Small intestine (tissue), 7 donors: ENCODE measurements around the gene RGL4. TPM values are rescaled to one million over a fixed set of nuclear protein-coding genes. Genes with fewer than 3 reads are reported as not detected.
A peak's percentile ranks its signal among the peaks of the same experiment; 100 is the strongest.
"Not testable (repeated sequence)": the region's sequence is repeated elsewhere in the genome, so short reads cannot be mapped to it uniquely, and the experiment has no call there.

Source experiments
- DNase-seq, 2 donors: peaks; one replicate each; pipeline versions ENCODE4 v3.0.0 to v3.0.0-alpha.2; 2013
- FAIRE-seq: peaks from 2 replicates; lab custom pipeline; 2012; peaks lifted over from hg19 to GRCh38; lab: Jason Lieb, UNC
- H3K27ac ChIP-seq, 3 donors: one replicate each; pipeline ENCODE4 v1.5.1; 2013; ENCODE audit warnings: low read length in 2 of 3, mild to moderate bottlenecking in 2 of 3, control low read depth in 1 of 3, inconsistent platforms in 1 of 3, low read depth in 1 of 3, moderate library complexity in 1 of 3
- H3K27me3 ChIP-seq, 3 donors: one replicate each; pipeline ENCODE4 v1.6.1; 2013; ENCODE audit warnings: low read length in 3 of 3, inconsistent platforms in 1 of 3; ENCODE audit not compliant: control insufficient read depth in 3 of 3, insufficient read depth in 3 of 3
- H3K36me3 ChIP-seq, 3 donors: one replicate each; pipeline ENCODE4 v1.6.1; 2013; ENCODE audit warnings: low read length in 3 of 3, inconsistent platforms in 1 of 3, low read depth in 1 of 3, mild to moderate bottlenecking in 1 of 3, moderate library complexity in 1 of 3; ENCODE audit not compliant: control insufficient read depth in 3 of 3, insufficient read depth in 2 of 3
- H3K4me1 ChIP-seq, 3 donors: one replicate each; pipeline ENCODE4 v1.6.1; 2013; ENCODE audit warnings: low read length in 2 of 3, inconsistent platforms in 1 of 3, low read depth in 1 of 3, mild to moderate bottlenecking in 1 of 3, moderate library complexity in 1 of 3; ENCODE audit not compliant: control insufficient read depth in 3 of 3, insufficient read depth in 2 of 3
- H3K4me3 ChIP-seq, 3 donors: one replicate each; pipeline ENCODE4 v1.5.1; 2013; ENCODE audit warnings: low read length in 3 of 3, control low read depth in 1 of 3, inconsistent platforms in 1 of 3, low read depth in 1 of 3, mild to moderate bottlenecking in 1 of 3, moderate library complexity in 1 of 3
- H3K9me3 ChIP-seq, 2 donors: one replicate each; pipeline ENCODE4 v1.6.1; 2013; ENCODE audit warnings: low read depth in 1 of 2, low read length in 1 of 2; ENCODE audit not compliant: control insufficient read depth in 2 of 2, insufficient read depth in 1 of 2
- WGBS, 3 donors: extraction: QIAGEN DNeasy Blood & Tissue Kit; methylation state at CpG; one replicate each; pipeline ENCODE4 v1.1.7; 2013; 5-methylcytosine and 5-hydroxymethylcytosine counted together
- polyA plus RNA-seq, 4 donors: library from polyadenylated mRNA; stranded (reverse) in 3 of 4; unstranded in 1 of 4; fragments of 200-250 nt in 3 of 4; fragments of 120-200 nt in 1 of 4; gene quantifications; one replicate each; pipeline versions ENCODE4 v1.2.1 to v1.2.3, GENCODE V29; 2013
- donor health status: healthy with polysubstance abuse.
- donor health status: control.
- donor health status: control.
- donor health status: Bipolar disorder and iron deficiency.
- donor health status: healthy.

RGL4 gene
- polyA plus RNA-seq, 4 donors, result 0.60 to 3.8 (median 0.91) TPM

DNA sequence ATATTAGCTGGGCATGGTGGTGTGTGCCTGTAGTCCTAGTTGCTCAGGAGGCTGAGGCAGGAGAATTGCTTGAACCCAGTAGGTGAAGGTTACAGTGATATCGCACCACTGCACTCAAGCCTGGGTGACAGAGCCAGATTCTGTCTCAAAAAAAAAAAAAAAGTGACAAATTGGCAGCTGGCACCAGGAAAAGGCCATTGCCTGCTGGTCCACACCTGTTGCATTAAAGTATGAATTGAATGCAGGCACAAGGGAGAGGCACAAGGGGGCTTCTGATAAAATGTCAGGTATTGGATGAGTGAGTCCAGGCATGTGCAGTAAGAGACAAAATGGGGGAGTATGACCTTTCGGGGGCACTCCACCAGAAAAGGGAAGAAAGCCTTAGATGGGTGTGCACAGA is 31.9 kb downstream of the RGL4 start:
- DNase-seq, result no peak
- Histone ChIP-seq H3K9me3 (no peaks in the 10 kb centered on the region), H3K36me3 (no peaks in the 10 kb centered on the region), H3K4me1 (no peaks in the 10 kb centered on the region), H3K4me3 (no peak overlapping the region), H3K27me3 (no peaks in the 10 kb centered on the region), H3K27ac (no peak overlapping the region)
- 60 to 79% (median 60%) methylated on average over 2 of the region's 2 CpGs for WGBS, 3 donors
- no peak for FAIRE-seq

DNA sequence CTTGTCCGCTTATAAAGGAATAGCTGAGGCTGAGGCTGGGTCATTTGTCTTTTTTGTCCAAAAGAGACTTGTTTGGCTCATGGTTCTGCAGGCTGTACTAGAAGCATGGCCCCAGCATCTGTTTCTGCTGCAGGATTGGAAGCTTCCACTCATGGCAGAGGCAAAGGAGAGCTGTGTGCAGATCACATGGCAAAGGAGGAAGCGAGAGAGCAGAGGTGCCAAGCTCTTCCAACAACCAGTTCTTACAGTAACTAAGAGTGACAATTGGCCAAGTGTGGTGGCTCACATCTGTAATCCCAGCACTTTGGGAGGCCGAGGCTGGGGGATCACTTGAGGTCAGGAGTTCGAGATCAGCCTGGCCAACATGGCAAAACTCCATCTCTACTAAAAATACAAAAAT is 37.3 kb downstream of the RGL4 start:
- not testable (repeated sequence) for H3K36me3 ChIP-seq, H3K9me3 ChIP-seq, FAIRE-seq, DNase-seq, H3K27me3 ChIP-seq, H3K4me1 ChIP-seq, H3K27ac ChIP-seq, H3K4me3 ChIP-seq
- WGBS, 3 donors, result 77 to 88% (median 84%) methylated on average over 4 of the region's 4 CpGs

DNA sequence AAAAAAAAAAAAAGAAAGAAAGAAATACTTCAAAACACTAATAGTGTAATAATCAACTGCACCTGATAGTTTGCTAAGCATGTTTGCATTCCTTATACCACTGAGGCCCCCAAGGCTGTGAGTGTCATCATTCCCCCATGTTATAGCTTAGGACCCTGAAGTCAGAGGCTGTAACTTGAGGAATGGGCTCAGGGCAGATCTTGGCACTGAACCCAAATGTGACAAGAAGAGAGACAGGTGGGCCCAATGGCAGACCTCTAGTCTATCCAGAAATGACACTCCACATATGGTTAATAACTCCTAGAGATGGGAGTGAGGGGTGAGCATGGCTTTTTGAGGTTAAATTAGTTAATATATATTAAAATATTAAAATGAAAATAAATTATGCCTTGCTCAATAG is 46.9 kb downstream of the RGL4 start:
- no peaks in the 10 kb centered on the region for H3K9me3 ChIP-seq
- no peaks in the 10 kb centered on the region for H3K4me1 ChIP-seq
- no peak for DNase-seq
- H3K27ac ChIP-seq, result no peak overlapping the region
- no peak for FAIRE-seq
- H3K27me3 ChIP-seq, result no peaks in the 10 kb centered on the region
- H3K36me3 ChIP-seq, result peaks cover 0 to 14% (median 0%) of the 10 kb centered on the region in 3 donors
- no peak overlapping the region for H3K4me3 ChIP-seq

DNA sequence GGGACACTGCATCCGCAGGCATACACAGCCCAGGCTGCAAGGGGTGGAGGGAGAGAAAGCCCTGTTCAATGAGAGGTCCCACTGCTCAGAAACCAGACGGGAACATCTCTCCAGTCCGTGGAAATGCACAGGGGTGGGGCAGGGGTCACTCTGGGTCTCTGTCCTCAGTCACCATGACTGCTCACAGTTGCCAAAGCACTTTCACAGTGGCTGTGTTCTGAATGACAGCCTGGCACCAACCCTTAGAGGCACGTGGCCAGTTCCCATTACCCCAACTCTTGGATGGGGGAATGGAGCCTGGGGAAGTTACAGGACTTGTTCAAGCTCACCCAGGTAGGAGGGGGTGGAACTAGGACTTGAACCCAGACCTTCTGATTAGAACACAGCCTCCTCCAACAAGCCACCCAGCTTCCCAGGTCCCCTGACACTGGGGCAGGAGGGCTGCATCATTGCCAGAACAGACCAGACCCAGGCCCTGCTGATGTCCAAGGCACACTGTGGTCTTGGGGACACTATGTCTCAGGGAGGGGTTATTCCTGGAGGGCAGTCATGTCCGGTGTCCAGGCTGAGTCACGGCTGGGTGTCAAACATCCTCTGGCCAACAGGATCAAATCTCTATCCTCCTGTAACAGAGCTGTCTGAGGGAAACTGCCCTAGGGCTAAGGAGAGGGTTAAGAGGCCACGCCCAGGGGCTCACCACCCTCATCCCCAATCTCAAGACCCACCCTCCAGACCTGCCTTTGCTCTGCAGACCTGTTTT is 51.9 kb downstream of the RGL4 start:
- H3K36me3 ChIP-seq, result peaks cover 0 to 35% (median 3%) of the 10 kb centered on the region in 3 donors
- DNase-seq, result no peak
- H3K4me3 ChIP-seq, result no peak overlapping the region
- no peaks in the 10 kb centered on the region for H3K9me3 ChIP-seq
- no peak for FAIRE-seq
- WGBS, 3 donors, result 73 to 89% (median 78%) methylated on average over 7 of the region's 7 CpGs
- peaks cover 0 to 6% (median 0%) of the 10 kb centered on the region in 3 donors for H3K4me1 ChIP-seq
- no peak overlapping the region for H3K27ac ChIP-seq
- H3K27me3 ChIP-seq, result no peaks in the 10 kb centered on the region

DNA sequence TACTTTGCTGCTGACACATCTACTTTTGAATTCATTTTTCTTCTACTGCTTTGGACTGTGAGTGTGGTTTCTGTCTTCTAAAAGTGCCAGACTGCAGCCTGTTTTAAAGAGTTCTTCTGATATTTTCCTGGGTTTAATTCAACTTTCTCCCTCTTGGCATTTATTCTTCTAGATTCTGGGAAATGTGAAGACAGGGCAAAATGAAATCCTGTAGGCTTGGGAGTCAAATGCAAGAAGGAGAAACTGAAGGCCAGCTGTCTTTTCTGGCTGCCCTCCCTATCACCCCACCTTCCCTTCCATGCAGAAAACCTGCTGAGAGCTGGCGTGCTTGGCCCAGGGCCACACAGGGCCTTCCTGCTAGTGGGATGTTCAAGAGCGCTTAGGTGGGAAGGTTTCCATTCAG is 52.5 kb downstream of the RGL4 start:
- peaks cover 0 to 6% (median 0%) of the 10 kb centered on the region in 3 donors for H3K4me1 ChIP-seq
- peaks cover 0 to 35% (median 3%) of the 10 kb centered on the region in 3 donors for H3K36me3 ChIP-seq
- H3K27me3 ChIP-seq, result no peaks in the 10 kb centered on the region
- WGBS, 3 donors, result 62 to 91% (median 75%) methylated on average over 2 of the region's 2 CpGs
- DNase-seq, result no peak
- no peaks in the 10 kb centered on the region for H3K9me3 ChIP-seq
- H3K4me3 ChIP-seq, result no peak overlapping the region
- no peak overlapping the region for H3K27ac ChIP-seq
- FAIRE-seq, result no peak

DNA sequence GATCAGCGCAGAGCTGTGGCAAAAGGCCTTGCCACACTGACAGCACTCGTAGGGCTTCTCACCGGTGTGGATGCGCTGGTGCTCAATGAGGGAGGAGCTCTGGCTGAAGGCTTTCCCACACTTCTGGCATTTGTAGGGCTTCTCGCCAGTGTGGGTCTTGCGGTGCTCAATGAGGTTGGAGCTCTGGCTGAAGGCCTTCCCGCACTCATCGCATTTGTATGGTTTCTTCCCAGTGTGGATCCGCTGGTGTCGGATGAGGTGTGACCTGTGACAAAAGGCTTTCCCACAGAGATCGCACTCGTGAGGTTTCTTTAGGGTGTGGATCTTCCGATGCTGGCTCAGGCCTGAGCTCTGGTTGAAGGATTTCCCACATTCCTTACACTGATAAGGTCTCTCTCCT is 53.2 kb downstream of the RGL4 start:
- H3K4me3 ChIP-seq, result no peak overlapping the region
- H3K27ac ChIP-seq, result no peak overlapping the region
- WGBS, 3 donors, result 96 to 97% (median 97%) methylated on average over 13 of the region's 13 CpGs
- peaks cover 0 to 35% (median 3%) of the 10 kb centered on the region in 3 donors for H3K36me3 ChIP-seq
- FAIRE-seq, result no peak
- H3K9me3 ChIP-seq, result no peaks in the 10 kb centered on the region
- no peaks in the 10 kb centered on the region for H3K27me3 ChIP-seq
- no peak for DNase-seq
- H3K4me1 ChIP-seq, result peaks cover 0 to 6% (median 0%) of the 10 kb centered on the region in 3 donors

DNA sequence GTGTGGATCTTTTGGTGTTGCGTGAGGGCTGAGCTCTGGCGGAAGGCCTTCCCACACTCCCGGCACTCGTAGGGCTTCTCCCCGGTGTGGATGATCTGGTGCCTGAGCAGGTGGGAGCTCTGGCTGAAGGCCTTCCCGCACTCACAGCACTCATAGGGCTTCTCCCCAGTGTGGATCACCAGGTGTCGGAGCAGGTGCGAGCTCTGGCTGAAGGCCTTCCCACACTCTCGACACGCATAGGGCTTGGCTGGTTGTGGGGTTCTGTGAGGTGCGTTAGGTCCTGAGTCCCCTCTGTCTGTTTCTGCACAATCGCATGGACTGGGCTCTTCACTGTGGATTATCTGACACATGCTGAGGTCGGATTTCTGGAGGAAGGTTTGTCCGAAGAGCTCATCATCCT is 53.7 kb downstream of the RGL4 start:
- FAIRE-seq (no peak), DNase-seq (no peak)
- Histone ChIP-seq H3K4me3 (no peak overlapping the region), H3K4me1 (peaks cover 0 to 6% (median 0%) of the 10 kb centered on the region in 3 donors), H3K27ac (no peak overlapping the region), H3K36me3 (peaks cover 0 to 35% (median 3%) of the 10 kb centered on the region in 3 donors), H3K27me3 (no peaks in the 10 kb centered on the region), H3K9me3 (no peaks in the 10 kb centered on the region)
- 96 to 98% (median 98%) methylated on average over 14 of the region's 14 CpGs for WGBS, 3 donors

DNA sequence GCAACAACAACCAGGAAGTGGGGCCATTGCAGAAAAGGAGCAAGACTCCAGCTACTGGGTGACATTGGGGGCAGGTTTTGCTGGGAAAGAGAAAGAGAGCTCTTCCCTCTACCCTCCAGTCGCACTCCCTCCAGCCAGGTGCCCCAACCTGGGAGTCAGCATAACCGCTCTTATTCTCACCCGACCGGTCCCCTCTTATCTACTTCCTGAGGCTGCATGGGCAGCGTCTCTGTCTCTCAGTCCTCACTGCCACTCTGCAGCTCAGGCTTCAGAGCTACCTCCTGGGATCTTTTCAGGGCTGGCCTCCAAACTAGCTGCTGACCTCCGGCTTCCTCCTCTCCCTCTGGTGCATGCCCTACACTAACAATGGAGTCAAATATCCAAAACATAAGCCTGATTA is 55.0 kb downstream of the RGL4 start:
- no peak overlapping the region for H3K27ac ChIP-seq
- H3K27me3 ChIP-seq, result no peaks in the 10 kb centered on the region
- H3K4me1 ChIP-seq, result peaks cover 0 to 8% (median 0%) of the 10 kb centered on the region in 3 donors
- FAIRE-seq, result no peak
- DNase-seq, result peak; percentile 36 to 56
- 12 to 60% (median 50%) methylated on average over 6 of the region's 6 CpGs for WGBS, 3 donors
- H3K4me3 ChIP-seq, result no peak overlapping the region
- no peaks in the 10 kb centered on the region for H3K9me3 ChIP-seq
- peaks cover 0 to 35% (median 3%) of the 10 kb centered on the region in 3 donors for H3K36me3 ChIP-seq
